ENCODE results near the gene CD38.

GRCh38 chr4:15868826-15869413 is 90.8 kb downstream of the CD38 start:
- TF ChIP-seq CTCF (conservative IDR thresholded peaks at IDR 0.05 in 1 of 2, IDR thresholded peaks at IDR 0.05 in 1 of 2; ENCODE audit: low read depth in 1 of 2, low read length in 2 of 2): no peak
- no peak for TF ChIP-seq EZH2 (IDR thresholded peaks at IDR 0.05; ENCODE audit: low read length, missing control alignments)

Measured in fibroblast of lung (primary cell).